Naive B cell (primary cell): Measurements from ENCODE around the gene RALGAPA2. TPM values are rescaled to one million over a fixed set of nuclear protein-coding genes. Genes with fewer than 3 reads are reported as not detected.
A peak's percentile ranks its signal among the peaks of the same experiment; 100 is the strongest.

Experiments used
- ATAC-seq, 2 donors: fragments of 150-1000 bp; cut with Tn5 transposase; 2 replicates each; pipeline ENCODE4 v1.10.0; 2021; ENCODE audit warnings: low read depth in 2 of 2, mild to moderate bottlenecking in 2 of 2, moderate library complexity in 2 of 2
- DNase-seq: peaks from one replicate; pipeline ENCODE4 v3.0.0; 2022
- H3K27ac Mint-ChIP-seq, 6 donors: one replicate each; pipeline ENCODE4 v1.8.0; 2020 to 2022; ENCODE audit warnings: mild to moderate bottlenecking in 6 of 6, mixed read lengths in 6 of 6, moderate library complexity in 5 of 6, inconsistent platforms in 2 of 6
- H3K27me3 Mint-ChIP-seq, 3 donors: one replicate each; pipeline ENCODE4 v1.8.0; 2021 to 2022; ENCODE audit warnings: mixed read lengths in 3 of 3, mild to moderate bottlenecking in 1 of 3
- H3K36me3 Mint-ChIP-seq, 2 donors: one replicate each; pipeline ENCODE4 v1.8.0; 2020 to 2022; ENCODE audit warnings: mixed read lengths in 2 of 2, inconsistent platforms in 1 of 2, mild to moderate bottlenecking in 1 of 2
- H3K4me1 Mint-ChIP-seq, 3 donors: one replicate each; pipeline ENCODE4 v1.8.0; 2020 to 2022; ENCODE audit warnings: mixed read lengths in 3 of 3, inconsistent platforms in 1 of 3, mild to moderate bottlenecking in 1 of 3, moderate library complexity in 1 of 3
- H3K4me3 Mint-ChIP-seq, 8 donors: one replicate each; pipeline ENCODE4 v1.8.0; 2020 to 2022; ENCODE audit warnings: mild to moderate bottlenecking in 8 of 8, mixed read lengths in 8 of 8, moderate library complexity in 8 of 8, inconsistent platforms in 2 of 8
- H3K9me3 Mint-ChIP-seq, 7 donors: one replicate each; pipeline ENCODE4 v1.8.0; 2020 to 2022; ENCODE audit warnings: mixed read lengths in 7 of 7, mild to moderate bottlenecking in 5 of 7, inconsistent platforms in 2 of 7, moderate library complexity in 1 of 7
- polyA plus RNA-seq, 6 donors: library from polyadenylated mRNA; unstranded; fragments of 300-500 nt; fragmentation: Illumina TruSeq; gene quantifications; one replicate each; pipeline ENCODE4 v1.2.3, GENCODE V29; 2021; ENCODE audit warnings: low read depth in 6 of 6

The RALGAPA2 gene
- polyA plus RNA-seq, 6 donors from 2014 or later: 3.6 to 7.3 (median 5.5) TPM

GRCh38 chr20:20521736-20522135 is 190.7 kb downstream of the RALGAPA2 start:
- DNase-seq (no peak), ATAC-seq (no peak)
- no peaks in the 10 kb centered on the region for H3K27me3 Mint-ChIP-seq
- H3K9me3 Mint-ChIP-seq: no peaks in the 10 kb centered on the region
- no peak overlapping the region for H3K27ac Mint-ChIP-seq
- no peak overlapping the region for H3K4me3 Mint-ChIP-seq
- H3K36me3 Mint-ChIP-seq: peaks cover 28 to 32% of the 10 kb centered on the region in 2 donors
- no peaks in the 10 kb centered on the region for H3K4me1 Mint-ChIP-seq

GRCh38 chr20:20520776-20521175 is 191.7 kb downstream of the RALGAPA2 start:
- Mint-ChIP-seq H3K27me3 (no peaks in the 10 kb centered on the region), H3K4me1 (no peaks in the 10 kb centered on the region), H3K9me3 (peaks cover 0 to 6% (median 3%) of the 10 kb centered on the region in 7 donors), H3K4me3 (no peak overlapping the region), H3K36me3 (peaks cover 34 to 37% of the 10 kb centered on the region in 2 donors), H3K27ac (no peak overlapping the region)
- DNase-seq (no peak), ATAC-seq (no peak)

GRCh38 chr20:20519269-20519668 is 193.2 kb downstream of the RALGAPA2 start:
- peaks cover 43 to 51% of the 10 kb centered on the region in 2 donors for H3K36me3 Mint-ChIP-seq
- ATAC-seq: no peak

GRCh38 chr20:20518263-20518662 is 194.2 kb downstream of the RALGAPA2 start:
- ATAC-seq: no peak
- H3K36me3 Mint-ChIP-seq: peaks cover 53 to 61% of the 10 kb centered on the region in 2 donors
- H3K27me3 Mint-ChIP-seq: no peaks in the 10 kb centered on the region
- no peaks in the 10 kb centered on the region for H3K4me1 Mint-ChIP-seq
- H3K27ac Mint-ChIP-seq: peak overlapping the region in 1 of 6 donors; percentile 72
- H3K9me3 Mint-ChIP-seq: peaks cover 5 to 20% (median 16%) of the 10 kb centered on the region in 7 donors
- DNase-seq: no peak
- no peak overlapping the region for H3K4me3 Mint-ChIP-seq

More at GRCh38 chr20:20519269-20519668, 193.2 kb downstream of the RALGAPA2 start:
- no peaks in the 10 kb centered on the region for H3K27me3 Mint-ChIP-seq
- no peaks in the 10 kb centered on the region for H3K4me1 Mint-ChIP-seq
- peaks cover 2 to 17% (median 13%) of the 10 kb centered on the region in 7 donors for H3K9me3 Mint-ChIP-seq
- no peak for DNase-seq
- H3K4me3 Mint-ChIP-seq: peak overlapping the region in 1 of 8 donors; percentile 78
- H3K27ac Mint-ChIP-seq: peak overlapping the region in 1 of 6 donors; percentile 33

GRCh38 chr20:20517296-20517695 is 195.1 kb downstream of the RALGAPA2 start:
- H3K9me3 Mint-ChIP-seq: peaks cover 5 to 23% (median 16%) of the 10 kb centered on the region in 7 donors
- H3K4me1 Mint-ChIP-seq: no peaks in the 10 kb centered on the region
- H3K4me3 Mint-ChIP-seq: no peak overlapping the region
- ATAC-seq (no peak), DNase-seq (no peak)
- H3K27ac Mint-ChIP-seq: peak overlapping the region in 1 of 6 donors; percentile 9
- H3K36me3 Mint-ChIP-seq: peaks cover 62 to 70% of the 10 kb centered on the region in 2 donors
- no peaks in the 10 kb centered on the region for H3K27me3 Mint-ChIP-seq

GRCh38 chr20:20513720-20514119 is 198.7 kb downstream of the RALGAPA2 start:
- Mint-ChIP-seq H3K9me3 (peaks cover 5 to 23% (median 16%) of the 10 kb centered on the region in 7 donors), H3K27me3 (no peaks in the 10 kb centered on the region), H3K4me1 (no peaks in the 10 kb centered on the region), H3K36me3 (peaks cover 62 to 71% of the 10 kb centered on the region in 2 donors), H3K4me3 (peak overlapping the region in 1 of 8 donors; percentile 52), H3K27ac (no peak overlapping the region)
- ATAC-seq (no peak), DNase-seq (no peak)

GRCh38 chr20:20505554-20505953 is 206.9 kb downstream of the RALGAPA2 start:
- no peak for DNase-seq

GRCh38 chr20:20503777-20504530 is 208.5 kb downstream of the RALGAPA2 start:
- H3K4me3 Mint-ChIP-seq: no peak overlapping the region
- DNase-seq (no peak), ATAC-seq (no peak)
- H3K9me3 Mint-ChIP-seq: no peaks in the 10 kb centered on the region
- peaks cover 0 to 5% (median 3%) of the 10 kb centered on the region in 3 donors for H3K4me1 Mint-ChIP-seq
- H3K27ac Mint-ChIP-seq: no peak overlapping the region
- peaks cover 31 to 47% of the 10 kb centered on the region in 2 donors for H3K36me3 Mint-ChIP-seq
- no peaks in the 10 kb centered on the region for H3K27me3 Mint-ChIP-seq

More at GRCh38 chr20:20505554-20505953, 206.9 kb downstream of the RALGAPA2 start:
- Mint-ChIP-seq H3K4me1 (peaks cover 0 to 5% (median 3%) of the 10 kb centered on the region in 3 donors), H3K9me3 (no peaks in the 10 kb centered on the region), H3K27ac (no peak overlapping the region), H3K4me3 (no peak overlapping the region), H3K36me3 (peaks cover 40 to 49% of the 10 kb centered on the region in 2 donors), H3K27me3 (no peaks in the 10 kb centered on the region)
- ATAC-seq: peak in 1 of 2 donors; percentile 45

- ATAC-seq (no peak), DNase-seq (no peak)
- Mint-ChIP-seq H3K4me1 (peaks cover 0 to 5% (median 0%) of the 10 kb centered on the region in 3 donors), H3K4me3 (no peak overlapping the region), H3K36me3 (peaks cover 34 to 65% of the 10 kb centered on the region in 2 donors), H3K27me3 (no peaks in the 10 kb centered on the region), H3K9me3 (no peaks in the 10 kb centered on the region), H3K27ac (no peak overlapping the region)
These were observed 211.3 kb downstream of the RALGAPA2 start for GRCh38 chr20:20501128-20501527.

- peak overlapping the region in 1 of 6 donors; percentile 3 for H3K27ac Mint-ChIP-seq
- peaks cover 41 to 70% of the 10 kb centered on the region in 2 donors for H3K36me3 Mint-ChIP-seq
- H3K9me3 Mint-ChIP-seq: no peaks in the 10 kb centered on the region
- ATAC-seq: no peak
- H3K27me3 Mint-ChIP-seq: no peaks in the 10 kb centered on the region
- no peak for DNase-seq
- no peak overlapping the region for H3K4me3 Mint-ChIP-seq
- no peaks in the 10 kb centered on the region for H3K4me1 Mint-ChIP-seq
These were observed 212.1 kb downstream of the RALGAPA2 start for GRCh38 chr20:20500312-20500711.

GRCh38 chr20:20499439-20499838 is 213.0 kb downstream of the RALGAPA2 start:
- no peaks in the 10 kb centered on the region for H3K27me3 Mint-ChIP-seq
- ATAC-seq (no peak), DNase-seq (no peak)
- H3K4me3 Mint-ChIP-seq: no peak overlapping the region
- H3K27ac Mint-ChIP-seq: no peak overlapping the region
- H3K36me3 Mint-ChIP-seq: peaks cover 41 to 64% of the 10 kb centered on the region in 2 donors
- no peaks in the 10 kb centered on the region for H3K4me1 Mint-ChIP-seq
- no peaks in the 10 kb centered on the region for H3K9me3 Mint-ChIP-seq

GRCh38 chr20:20498076-20498861 is 214.2 kb downstream of the RALGAPA2 start:
- Mint-ChIP-seq H3K9me3 (no peaks in the 10 kb centered on the region), H3K4me1 (no peaks in the 10 kb centered on the region), H3K27ac (no peak overlapping the region), H3K27me3 (no peaks in the 10 kb centered on the region), H3K36me3 (peaks cover 41 to 62% of the 10 kb centered on the region in 2 donors), H3K4me3 (no peak overlapping the region)
- no peak for DNase-seq
- no peak for ATAC-seq

GRCh38 chr20:20497242-20497978 is 215.0 kb downstream of the RALGAPA2 start:
- no peak overlapping the region for H3K27ac Mint-ChIP-seq
- H3K36me3 Mint-ChIP-seq: peaks cover 45 to 59% of the 10 kb centered on the region in 2 donors

More at GRCh38 chr20:20497242-20497978, 215.0 kb downstream of the RALGAPA2 start:
- Mint-ChIP-seq H3K4me1 (no peaks in the 10 kb centered on the region), H3K9me3 (no peaks in the 10 kb centered on the region), H3K4me3 (no peak overlapping the region), H3K27me3 (no peaks in the 10 kb centered on the region)
- no peak for ATAC-seq
- no peak for DNase-seq
